Adrenal gland (tissue), 5 donors: ENCODE data around the gene GAL3ST3.

Source experiments
- CTCF ChIP-seq, 6 experiments: fragments of 450-650 bp in 4 of 6; fragments of 200-600 bp in 2 of 6; sonication (generic) in 1 of 6; IDR thresholded peaks; 1 replicate in 5 of 6; 2 replicates in 1 of 6; pipeline versions ENCODE4 v1.5.1 to v1.8.0; 2016 to 2021; ENCODE audit warnings: antibody characterized with exemption in 6 of 6, mild to moderate bottlenecking in 2 of 6, moderate library complexity in 1 of 6
- POLR2A ChIP-seq, 2 donors: fragments of 450-650 bp; IDR thresholded peaks; one replicate each; pipeline ENCODE4 v1.6.1; 2017; ENCODE audit warnings: antibody characterized with exemption in 2 of 2, mild to moderate bottlenecking in 2 of 2, moderate library complexity in 1 of 2
- donor health status: DM: no; HTN: no; CAD: no.

DNA sequence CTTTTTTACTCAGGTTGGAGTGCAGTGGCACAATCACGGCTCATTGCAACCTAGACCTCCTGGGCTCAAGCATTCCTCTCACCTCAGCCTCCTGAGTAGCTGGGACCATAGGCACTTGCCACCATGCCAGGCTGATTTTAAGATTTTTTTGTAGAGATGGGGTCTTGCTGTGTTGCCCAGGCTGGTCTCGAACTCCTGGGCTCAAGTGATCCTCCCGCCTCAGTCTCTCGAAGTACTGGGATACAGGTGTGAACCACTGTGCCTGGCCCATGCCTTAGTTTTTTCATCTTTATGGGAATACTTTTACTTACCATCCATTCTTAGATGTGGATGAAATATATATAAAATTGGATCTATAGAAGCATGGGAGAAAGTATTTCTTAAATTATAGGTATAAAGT, 26.3 kb upstream of the GAL3ST3 start:
- TF ChIP-seq CTCF (IDR thresholded peaks at IDR 0.05) (no peak), POLR2A (IDR thresholded peaks at IDR 0.05) (no peak)
